Sigmoid colon (tissue), 7 donors: Measurements from ENCODE around the gene CNTN2. TPM values are rescaled to one million over a fixed set of nuclear protein-coding genes. Genes with fewer than 3 reads are reported as not detected.
A peak's percentile ranks its signal among the peaks of the same experiment; 100 is the strongest.

Source experiments
- DNase-seq: peaks from one replicate; pipeline ENCODE4 v3.0.0-alpha.2; 2019
- H3K27ac ChIP-seq, 4 donors: fragments of 200-600 bp; sonication (generic); one replicate each; pipeline ENCODE4 v1.5.1; 2016 to 2019; ENCODE audit warnings: mild to moderate bottlenecking in 1 of 4
- H3K27me3 ChIP-seq, 3 donors: fragments of 200-600 bp; sonication (generic); one replicate each; pipeline ENCODE4 v1.5.1; 2019; ENCODE audit warnings: mild to moderate bottlenecking in 1 of 3
- H3K36me3 ChIP-seq, 4 donors: fragments of 200-600 bp; sonication (generic); one replicate each; pipeline ENCODE4 v1.5.1; 2016 to 2019
- H3K4me1 ChIP-seq, 4 donors: fragments of 200-600 bp; sonication (generic); one replicate each; pipeline ENCODE4 v1.5.1; 2017 to 2019
- H3K4me3 ChIP-seq, 4 donors: fragments of 200-600 bp; sonication (generic); one replicate each; pipeline ENCODE4 v1.5.1; 2017 to 2019; ENCODE audit warnings: mild to moderate bottlenecking in 2 of 4, moderate library complexity in 1 of 4
- H3K9me3 ChIP-seq, 4 donors: fragments of 200-600 bp in 3 of 4; sonication (generic) in 3 of 4; one replicate each; pipeline versions ENCODE4 v1.5.1 to v1.6.1; 2013 to 2019
- EP300 ChIP-seq, 4 donors: sonication (generic); formaldehyde crosslinking; IDR thresholded peaks; one replicate each; pipeline ENCODE4 v1.6.1; 2017; ENCODE audit warnings: antibody characterized with exemption in 4 of 4
- POLR2A ChIP-seq, 2 donors: fragments of 450-650 bp; IDR thresholded peaks; one replicate each; pipeline ENCODE4 v1.6.1; 2016; ENCODE audit warnings: antibody characterized with exemption in 2 of 2, mild to moderate bottlenecking in 2 of 2, moderate library complexity in 2 of 2
- POLR2AphosphoS5 ChIP-seq, 4 donors: sonication (generic); formaldehyde crosslinking; IDR thresholded peaks; one replicate each; pipeline ENCODE4 v1.6.1; 2017; ENCODE audit warnings: antibody characterized with exemption in 4 of 4
- WGBS, 2 donors: extraction: QIAGEN DNeasy Blood & Tissue Kit; methylation state at CpG; one replicate each; pipeline ENCODE4 v1.1.7; 2013; 5-methylcytosine and 5-hydroxymethylcytosine counted together
- intact Hi-C: fragments of 100-400 bp; cut with DNase I; formaldehyde crosslinking; loops from one replicate; pipeline ENCODE4 v1.15.1; 2023
- polyA plus RNA-seq, 3 donors: library from polyadenylated mRNA; stranded (reverse); fragments of 200-250 nt; gene quantifications; one replicate each; pipeline ENCODE4 v1.2.3, GENCODE V29; 2013
- total RNA-seq, 4 donors: library from RNA; depleted of rRNA; stranded (reverse); fragments of >200 nt; gene quantifications; one replicate each; pipeline ENCODE4 v1.1.0, GENCODE V29; 2016
- TF ChIP-seq, protein P1 (sequence below), 4 experiments: fragments of 450-650 bp in 3 of 4; fragments of 200-600 bp in 1 of 4; IDR thresholded peaks; one replicate each; pipeline ENCODE4 v1.5.1; 2016 to 2019; ENCODE audit warnings: antibody characterized with exemption in 4 of 4, mild to moderate bottlenecking in 3 of 4, moderate library complexity in 2 of 4
- donor health status: healthy with polysubstance abuse.
- donor health status: Bipolar disorder and iron deficiency.
- donor health status: healthy.

Gene CNTN2
- total and polyA plus RNA-seq, 7 donors = 0.46 to 4.4 (median 2.2) TPM; not detected in 1

DNA sequence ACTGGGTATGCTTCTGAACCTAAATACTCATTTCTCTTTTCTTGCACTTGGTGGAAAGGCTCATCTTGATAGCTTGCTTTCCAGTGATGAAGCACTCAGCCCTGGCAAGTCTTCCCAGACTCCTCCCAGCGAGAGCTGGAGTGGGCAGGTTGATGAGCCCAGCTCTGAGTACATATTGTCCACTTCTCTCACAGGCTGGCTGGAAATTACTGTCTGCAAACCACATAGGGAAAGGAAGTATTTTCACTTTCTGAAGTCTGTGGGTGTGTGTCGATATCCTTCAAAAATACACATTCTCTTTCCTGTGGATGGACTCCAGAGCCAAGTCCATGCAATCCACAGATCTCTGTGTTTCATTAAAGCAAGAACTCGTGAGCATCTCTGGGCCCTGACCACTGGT lies 38.7 kb upstream of the CNTN2 start:
- Histone ChIP-seq H3K9me3 (no peaks in the 10 kb centered on the region), H3K4me1 (no peaks in the 10 kb centered on the region), H3K27me3 (no peaks in the 10 kb centered on the region), H3K36me3 (peaks cover 0 to 10% (median 2%) of the 10 kb centered on the region in 4 donors), H3K4me3 (no peak overlapping the region), H3K27ac (peak overlapping the region in 1 of 4 donors; percentile 28)
- WGBS, 2 donors = 65 to 71% methylated on average over 3 of the region's 3 CpGs
- DNase-seq = no peak
- intact Hi-C loops = no loop called here
- TF ChIP-seq, protein P1, sequence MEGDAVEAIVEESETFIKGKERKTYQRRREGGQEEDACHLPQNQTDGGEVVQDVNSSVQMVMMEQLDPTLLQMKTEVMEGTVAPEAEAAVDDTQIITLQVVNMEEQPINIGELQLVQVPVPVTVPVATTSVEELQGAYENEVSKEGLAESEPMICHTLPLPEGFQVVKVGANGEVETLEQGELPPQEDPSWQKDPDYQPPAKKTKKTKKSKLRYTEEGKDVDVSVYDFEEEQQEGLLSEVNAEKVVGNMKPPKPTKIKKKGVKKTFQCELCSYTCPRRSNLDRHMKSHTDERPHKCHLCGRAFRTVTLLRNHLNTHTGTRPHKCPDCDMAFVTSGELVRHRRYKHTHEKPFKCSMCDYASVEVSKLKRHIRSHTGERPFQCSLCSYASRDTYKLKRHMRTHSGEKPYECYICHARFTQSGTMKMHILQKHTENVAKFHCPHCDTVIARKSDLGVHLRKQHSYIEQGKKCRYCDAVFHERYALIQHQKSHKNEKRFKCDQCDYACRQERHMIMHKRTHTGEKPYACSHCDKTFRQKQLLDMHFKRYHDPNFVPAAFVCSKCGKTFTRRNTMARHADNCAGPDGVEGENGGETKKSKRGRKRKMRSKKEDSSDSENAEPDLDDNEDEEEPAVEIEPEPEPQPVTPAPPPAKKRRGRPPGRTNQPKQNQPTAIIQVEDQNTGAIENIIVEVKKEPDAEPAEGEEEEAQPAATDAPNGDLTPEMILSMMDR (IDR thresholded peaks at IDR 0.05) = no peak
- TF ChIP-seq POLR2A (IDR thresholded peaks at IDR 0.05) = no peak
- TF ChIP-seq POLR2AphosphoS5 (IDR thresholded peaks at IDR 0.05) = no peak
- no peak for TF ChIP-seq EP300 (IDR thresholded peaks at IDR 0.05)

DNA sequence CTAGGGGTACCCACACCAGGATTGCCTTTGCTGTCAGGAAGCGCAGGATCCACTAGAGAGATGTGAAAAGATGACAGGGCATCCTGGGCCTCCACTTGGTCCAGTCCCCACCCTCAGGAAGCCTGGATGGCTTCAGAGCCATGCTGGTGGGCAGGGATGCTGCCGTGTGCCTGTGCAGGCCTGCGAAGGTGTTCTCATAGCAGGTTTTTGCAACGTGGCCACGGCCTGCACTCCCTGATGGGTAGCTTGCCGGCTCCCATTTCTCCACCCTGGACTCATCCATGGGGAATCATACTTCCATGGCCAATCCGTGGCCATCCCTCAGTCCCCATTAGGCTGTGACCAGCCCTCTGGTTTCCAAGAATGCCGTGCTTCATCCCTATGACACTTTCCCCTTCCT lies 34.1 kb upstream of the CNTN2 start:
- no peaks in the 10 kb centered on the region for H3K27me3 ChIP-seq
- no peaks in the 10 kb centered on the region for H3K9me3 ChIP-seq
- no peak overlapping the region for H3K4me3 ChIP-seq
- TF ChIP-seq POLR2A (IDR thresholded peaks at IDR 0.05) (no peak), EP300 (IDR thresholded peaks at IDR 0.05) (no peak), POLR2AphosphoS5 (IDR thresholded peaks at IDR 0.05) (no peak)
- TF ChIP-seq, protein P1 (IDR thresholded peaks at IDR 0.05) = no peak
- H3K36me3 ChIP-seq = peaks cover 0 to 10% (median 0%) of the 10 kb centered on the region in 4 donors
- intact Hi-C loops = no loop called here
- 85 to 92% methylated on average over 8 of the region's 8 CpGs for WGBS, 2 donors
- no peak for DNase-seq
- no peak overlapping the region for H3K27ac ChIP-seq
- H3K4me1 ChIP-seq = peaks cover 0 to 9% (median 4%) of the 10 kb centered on the region in 4 donors

DNA sequence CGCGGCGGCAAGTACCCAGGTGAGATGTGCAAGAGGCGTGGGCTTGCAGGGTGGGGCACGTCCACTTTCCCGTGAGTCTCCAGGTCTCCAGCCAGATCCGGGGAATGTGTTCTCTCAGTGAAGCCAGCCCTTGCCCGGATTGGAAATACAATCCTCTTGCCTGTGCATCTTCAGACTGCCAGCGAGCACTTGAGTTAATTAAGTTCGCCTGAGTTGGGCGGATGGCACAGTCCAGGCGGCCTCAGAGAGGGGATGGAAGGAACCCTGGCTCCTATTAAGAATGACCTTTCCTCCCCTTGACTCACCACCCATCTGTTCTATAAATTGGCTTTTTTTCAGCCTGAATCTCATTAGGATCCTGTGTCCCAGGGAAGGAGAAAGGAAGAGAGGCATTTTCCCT lies 33.3 kb upstream of the CNTN2 start:
- H3K27ac ChIP-seq = no peak overlapping the region
- TF ChIP-seq POLR2A (IDR thresholded peaks at IDR 0.05) (no peak), EP300 (IDR thresholded peaks at IDR 0.05) (no peak), POLR2AphosphoS5 (IDR thresholded peaks at IDR 0.05) (no peak)
- TF ChIP-seq, protein P1 (IDR thresholded peaks at IDR 0.05) = no peak
- peaks cover 0 to 14% (median 8%) of the 10 kb centered on the region in 4 donors for H3K4me1 ChIP-seq
- intact Hi-C loops = no loop called here
- 91 to 92% methylated on average over 12 of the region's 12 CpGs for WGBS, 2 donors
- H3K9me3 ChIP-seq = no peaks in the 10 kb centered on the region
- DNase-seq = no peak
- H3K36me3 ChIP-seq = peaks cover 0 to 8% (median 0%) of the 10 kb centered on the region in 4 donors
- no peak overlapping the region for H3K4me3 ChIP-seq
- no peaks in the 10 kb centered on the region for H3K27me3 ChIP-seq

DNA sequence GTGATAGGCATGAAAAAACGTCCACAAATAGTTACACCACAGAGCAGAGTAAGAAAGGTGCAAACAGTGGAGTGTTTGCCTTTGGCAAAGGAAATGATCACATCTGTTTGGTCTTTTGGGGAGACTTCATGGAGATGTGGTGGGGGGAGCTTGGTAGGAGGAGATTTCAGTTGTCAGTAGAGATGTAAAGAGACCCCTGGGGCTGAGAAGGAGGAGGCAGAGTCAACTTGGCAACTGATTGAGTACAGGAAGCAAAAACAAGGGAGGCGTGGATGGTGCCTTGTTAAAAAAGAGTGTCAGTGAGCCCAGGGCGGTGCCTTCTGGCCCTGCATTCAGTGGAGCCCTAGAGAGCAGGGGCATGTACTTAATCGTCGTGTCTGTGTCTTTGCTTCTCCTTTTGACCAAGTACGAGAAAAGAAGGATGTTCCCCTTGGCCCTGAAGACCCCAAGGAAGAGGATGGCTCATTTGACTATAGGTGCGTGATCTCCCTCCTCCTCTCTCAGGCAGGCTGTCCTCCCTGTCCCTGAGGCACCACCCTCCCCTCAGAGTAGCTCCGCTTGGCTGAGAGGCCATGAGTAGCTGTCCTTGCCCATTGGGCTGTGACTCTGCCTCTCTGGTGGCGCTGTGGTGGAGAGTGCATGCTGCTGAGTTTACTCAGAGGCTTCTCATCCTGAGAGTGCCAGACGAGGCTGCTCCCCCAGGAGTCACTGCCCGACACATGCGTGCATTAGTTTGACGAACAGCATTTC lies 30.4 kb upstream of the CNTN2 start:
- Histone ChIP-seq H3K36me3 (peaks cover 0 to 5% (median 0%) of the 10 kb centered on the region in 4 donors), H3K9me3 (no peaks in the 10 kb centered on the region), H3K27me3 (no peaks in the 10 kb centered on the region), H3K4me1 (peaks cover 0 to 14% (median 8%) of the 10 kb centered on the region in 4 donors), H3K27ac (no peak overlapping the region), H3K4me3 (no peak overlapping the region)
- WGBS, 2 donors = 82 to 85% methylated on average over 13 of the region's 13 CpGs
- TF ChIP-seq POLR2AphosphoS5 (IDR thresholded peaks at IDR 0.05) = no peak
- TF ChIP-seq, protein P1 (IDR thresholded peaks at IDR 0.05) = no peak
- TF ChIP-seq EP300 (IDR thresholded peaks at IDR 0.05) = no peak
- no peak for TF ChIP-seq POLR2A (IDR thresholded peaks at IDR 0.05)
- intact Hi-C loops = no loop called here
- DNase-seq = no peak
